H9 (cell line): Measurements from ENCODE around the gene NR3C2. TPM values are rescaled to one million over a fixed set of nuclear protein-coding genes. Genes with fewer than 3 reads are reported as not detected.

Source experiments
- DNase-seq: peaks from one replicate; pipeline ENCODE4 v3.0.0-alpha.2; 2017
- H2AFZ ChIP-seq: one replicate; pipeline ENCODE4 v1.6.1; 2013; ENCODE audit warnings: mild to moderate bottlenecking, low read length, control low read depth, moderate library complexity
- H2AK5ac ChIP-seq: 2 replicates; pipeline ENCODE4 v1.6.1; 2013; ENCODE audit warnings: low read length, control low read depth, mixed read lengths; ENCODE audit not compliant: insufficient read length
- H2BK120ac ChIP-seq: one replicate; pipeline ENCODE4 v1.6.1; 2013; ENCODE audit warnings: low read depth, mild to moderate bottlenecking, low read length, control low read depth, inconsistent platforms; ENCODE audit not compliant: poor library complexity, severe bottlenecking
- H2BK12ac ChIP-seq: 2 replicates; pipeline ENCODE4 v1.6.1; 2013; ENCODE audit warnings: low read length, control low read depth, mixed read lengths, low read depth; ENCODE audit not compliant: insufficient read length
- H2BK15ac ChIP-seq: 2 replicates; pipeline ENCODE4 v1.6.1; 2013; ENCODE audit warnings: low read depth, low read length, control low read depth
- H2BK20ac ChIP-seq: one replicate; pipeline ENCODE4 v1.6.1; 2013; ENCODE audit warnings: low read depth, mild to moderate bottlenecking, low read length, control low read depth, inconsistent platforms; ENCODE audit not compliant: poor library complexity, severe bottlenecking
- H2BK5ac ChIP-seq: 2 replicates; pipeline ENCODE4 v1.6.1; 2013; ENCODE audit warnings: low read length, control low read depth, mixed read lengths; ENCODE audit not compliant: insufficient read length
- H3K14ac ChIP-seq: 2 replicates; pipeline ENCODE4 v1.6.1; 2013; ENCODE audit warnings: low read length, control low read depth; ENCODE audit not compliant: insufficient read depth
- H3K18ac ChIP-seq: 2 replicates; pipeline ENCODE4 v1.6.1; 2013; ENCODE audit warnings: low read depth, mild to moderate bottlenecking, mixed read lengths, low read length, control low read depth; ENCODE audit not compliant: insufficient read length
- H3K23ac ChIP-seq: 2 replicates; pipeline ENCODE4 v1.6.1; 2013; ENCODE audit warnings: low read length, control low read depth, mixed read lengths, low read depth; ENCODE audit not compliant: insufficient read length
- H3K23me2 ChIP-seq: 2 replicates; pipeline ENCODE4 v1.6.1; 2013; ENCODE audit warnings: low read depth, mild to moderate bottlenecking, mixed read lengths, low read length, control low read depth; ENCODE audit not compliant: insufficient read length, poor library complexity, severe bottlenecking
- H3K27ac ChIP-seq: 2 replicates; pipeline ENCODE4 v1.5.1; 2013; ENCODE audit warnings: low read length, control low read depth, mixed read lengths, low read depth; ENCODE audit not compliant: insufficient read length
- H3K27me3 ChIP-seq: 2 replicates; pipeline ENCODE4 v1.6.1; 2013; ENCODE audit warnings: low read length, control low read depth, inconsistent platforms; ENCODE audit not compliant: insufficient read depth
- H3K4ac ChIP-seq: 2 replicates; pipeline ENCODE4 v1.6.1; 2013; ENCODE audit warnings: low read depth, mild to moderate bottlenecking, control low read depth, inconsistent platforms, low read length, moderate library complexity
- H3K4me1 ChIP-seq: 2 replicates; pipeline ENCODE4 v1.6.1; 2013; ENCODE audit warnings: low read length, control low read depth, inconsistent platforms; ENCODE audit not compliant: insufficient read depth
- H3K4me2 ChIP-seq: 2 replicates; pipeline ENCODE4 v1.6.1; 2013; ENCODE audit warnings: low read length, control low read depth, mixed read lengths; ENCODE audit not compliant: insufficient read length, insufficient read depth
- H3K56ac ChIP-seq: 2 replicates; pipeline ENCODE4 v1.6.1; 2013; ENCODE audit warnings: low read depth, mild to moderate bottlenecking, mixed read lengths, low read length, control low read depth; ENCODE audit not compliant: insufficient read length
- H3K79me1 ChIP-seq: 2 replicates; pipeline ENCODE4 v1.6.1; 2013; ENCODE audit warnings: low read depth, mild to moderate bottlenecking, moderate library complexity, low read length, control low read depth, inconsistent platforms; ENCODE audit not compliant: insufficient read depth, poor library complexity, severe bottlenecking
- H3K79me2 ChIP-seq: 2 replicates; pipeline ENCODE4 v1.6.1; 2013; ENCODE audit warnings: low read length, control low read depth, inconsistent platforms; ENCODE audit not compliant: insufficient read depth
- H3K9ac ChIP-seq: 2 replicates; pipeline ENCODE4 v1.6.1; 2013; ENCODE audit warnings: low read length, control low read depth, mixed read lengths; ENCODE audit not compliant: insufficient read length; ENCODE audit errors: extremely low read depth
- H3K9me3 ChIP-seq: one replicate; pipeline ENCODE4 v1.6.1; 2013; ENCODE audit warnings: low read depth, low read length, inconsistent platforms; ENCODE audit not compliant: control insufficient read depth
- H3T11ph ChIP-seq: one replicate; pipeline ENCODE4 v1.6.1; 2013; ENCODE audit warnings: mild to moderate bottlenecking, low read length, control low read depth, inconsistent platforms
- H4K20me1 ChIP-seq: one replicate; pipeline ENCODE4 v1.6.1; 2013; ENCODE audit not compliant: control insufficient read depth, insufficient read length, insufficient read depth
- H4K5ac ChIP-seq: 2 replicates; pipeline ENCODE4 v1.6.1; 2013; ENCODE audit warnings: low read depth, mild to moderate bottlenecking, mixed read lengths, low read length, control low read depth; ENCODE audit not compliant: insufficient read length
- H4K8ac ChIP-seq: replicated peaks from 2 replicates; pipeline ENCODE4 v1.6.1; 2013; ENCODE audit warnings: low read length, control low read depth, mixed read lengths, low read depth; ENCODE audit not compliant: insufficient read length
- H4K91ac ChIP-seq: 2 replicates; pipeline ENCODE4 v1.6.1; 2013; ENCODE audit warnings: low read depth, mild to moderate bottlenecking, moderate library complexity, mixed read lengths, low read length, control low read depth; ENCODE audit not compliant: insufficient read length
- H3K27ac Mint-ChIP-seq, 3 experiments: 2 replicates in 2 of 3; 3 replicates in 1 of 3; pipeline ENCODE4 v1.8.0; 2020 to 2021; ENCODE audit warnings: mixed read lengths in 3 of 3, mild to moderate bottlenecking in 1 of 3, moderate library complexity in 1 of 3
- H3K27me3 Mint-ChIP-seq: 2 replicates; pipeline ENCODE4 v1.8.0; 2021; ENCODE audit warnings: low read depth, mild to moderate bottlenecking, moderate library complexity, mixed read lengths
- H3K36me3 Mint-ChIP-seq, 3 experiments: 2 replicates in 2 of 3; 3 replicates in 1 of 3; pipeline ENCODE4 v1.8.0; 2020 to 2021; ENCODE audit warnings: low read depth in 3 of 3, mixed read lengths in 3 of 3; ENCODE audit not compliant: insufficient read depth in 1 of 3
- H3K4me1 Mint-ChIP-seq, 2 experiments: 2 replicates each; pipeline ENCODE4 v1.8.0; 2020; ENCODE audit warnings: mixed read lengths in 2 of 2
- H3K4me3 Mint-ChIP-seq, 2 experiments: 2 replicates in 1 of 2; 3 replicates in 1 of 2; pipeline ENCODE4 v1.8.0; 2020 to 2021; ENCODE audit warnings: mild to moderate bottlenecking in 2 of 2, mixed read lengths in 2 of 2, moderate library complexity in 1 of 2
- H3K9me3 Mint-ChIP-seq, 2 experiments: 2 replicates in 1 of 2; 3 replicates in 1 of 2; pipeline ENCODE4 v1.8.0; 2020; ENCODE audit warnings: mild to moderate bottlenecking in 2 of 2, mixed read lengths in 2 of 2, moderate library complexity in 1 of 2
- WGBS: extraction: QIAGEN DNeasy Blood & Tissue Kit; methylation state at CpG from one replicate; pipeline ENCODE4 v1.1.7; 2013; ENCODE audit warnings: missing lambda C conversion rate, low lambda C conversion rate, mixed read lengths; ENCODE audit not compliant: insufficient read length; ENCODE audit errors: extremely low coverage; 5-methylcytosine and 5-hydroxymethylcytosine counted together
- total RNA-seq: library from RNA; stranded (reverse); gene quantifications from 2 replicates; pipeline ENCODE4 v1.2.1, GENCODE V29; 2021
- TF ChIP-seq, protein P1 (sequence below): fragments of 200-600 bp; sonication (generic); conservative IDR thresholded peaks from 3 replicates; pipeline ENCODE4 v1.8.0; 2021; ENCODE audit warnings: antibody characterized with exemption, mild to moderate bottlenecking

Gene NR3C2
- total RNA-seq, 1 experiment from 2014 or later: 1.4 TPM

GRCh38 chr4:148395771-148396170 is 46.4 kb downstream of the NR3C2 start:
- DNase-seq: no peak
- H2BK12ac ChIP-seq: no peak overlapping the region
- no peaks in the 10 kb centered on the region for H3K9me3 Mint-ChIP-seq
- H3K27me3 ChIP-seq: no peaks in the 10 kb centered on the region
- TF ChIP-seq, protein P1, sequence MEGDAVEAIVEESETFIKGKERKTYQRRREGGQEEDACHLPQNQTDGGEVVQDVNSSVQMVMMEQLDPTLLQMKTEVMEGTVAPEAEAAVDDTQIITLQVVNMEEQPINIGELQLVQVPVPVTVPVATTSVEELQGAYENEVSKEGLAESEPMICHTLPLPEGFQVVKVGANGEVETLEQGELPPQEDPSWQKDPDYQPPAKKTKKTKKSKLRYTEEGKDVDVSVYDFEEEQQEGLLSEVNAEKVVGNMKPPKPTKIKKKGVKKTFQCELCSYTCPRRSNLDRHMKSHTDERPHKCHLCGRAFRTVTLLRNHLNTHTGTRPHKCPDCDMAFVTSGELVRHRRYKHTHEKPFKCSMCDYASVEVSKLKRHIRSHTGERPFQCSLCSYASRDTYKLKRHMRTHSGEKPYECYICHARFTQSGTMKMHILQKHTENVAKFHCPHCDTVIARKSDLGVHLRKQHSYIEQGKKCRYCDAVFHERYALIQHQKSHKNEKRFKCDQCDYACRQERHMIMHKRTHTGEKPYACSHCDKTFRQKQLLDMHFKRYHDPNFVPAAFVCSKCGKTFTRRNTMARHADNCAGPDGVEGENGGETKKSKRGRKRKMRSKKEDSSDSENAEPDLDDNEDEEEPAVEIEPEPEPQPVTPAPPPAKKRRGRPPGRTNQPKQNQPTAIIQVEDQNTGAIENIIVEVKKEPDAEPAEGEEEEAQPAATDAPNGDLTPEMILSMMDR: no peak
- H3K4me1 Mint-ChIP-seq: peaks cover 5 to 8% of the 10 kb centered on the region in 2 experiments
- no peaks in the 10 kb centered on the region for H3K9me3 ChIP-seq
- H3K79me1 ChIP-seq: no peaks in the 10 kb centered on the region
- H3K4me3 Mint-ChIP-seq: no peak overlapping the region
- H3K36me3 Mint-ChIP-seq: no peaks in the 10 kb centered on the region
- no peak overlapping the region for H4K5ac ChIP-seq
- H3K4me1 ChIP-seq: no peaks in the 10 kb centered on the region
- no peak overlapping the region for H2BK15ac ChIP-seq
- no peak overlapping the region for H3T11ph ChIP-seq
- no peak overlapping the region for H4K91ac ChIP-seq
- H3K4ac ChIP-seq: no peak overlapping the region
- no peaks in the 10 kb centered on the region for H3K79me2 ChIP-seq
- no peak overlapping the region for H2BK5ac ChIP-seq
- H4K20me1 ChIP-seq: no peaks in the 10 kb centered on the region
- no peak overlapping the region for H3K14ac ChIP-seq
- no peak overlapping the region for H2BK120ac ChIP-seq
- no peak overlapping the region for H2AFZ ChIP-seq
- no peaks in the 10 kb centered on the region for H3K27me3 Mint-ChIP-seq
- no peak overlapping the region for H3K27ac ChIP-seq
- no CpG with 5 or more reads among the region's 1 CpG for WGBS
- H3K23me2 ChIP-seq: no peaks in the 10 kb centered on the region
- H2BK20ac ChIP-seq: no peak overlapping the region
- H2AK5ac ChIP-seq: no peak overlapping the region
- no peak overlapping the region for H3K9ac ChIP-seq
- H3K27ac Mint-ChIP-seq: no peak overlapping the region
- no peak overlapping the region for H3K4me2 ChIP-seq
- no peak overlapping the region for H3K56ac ChIP-seq
- no peak overlapping the region for H3K23ac ChIP-seq
- no peak overlapping the region for H4K8ac ChIP-seq
- H3K18ac ChIP-seq: no peak overlapping the region
